ENCODE data around the gene ENTREP3.
"Not testable (repeated sequence)": the region's sequence is repeated elsewhere in the genome, so short reads cannot be mapped to it uniquely, and the experiment has no call there.

ENTREP3 gene

GRCh38 chr1:155250633-155251449 is 4.4 kb downstream of the ENTREP3 start:
- DNase-seq (ENCODE audit: low read depth), result no peak
- no peak overlapping the region for H3K4me3 ChIP-seq (ENCODE audit: low read depth, low read length)
- TF ChIP-seq CTCF (IDR thresholded peaks at IDR 0.05; ENCODE audit: control insufficient read depth, extremely low read depth, insufficient read depth), result peak; percentile 100

- TF ChIP-seq CTCF (IDR thresholded peaks at IDR 0.05; ENCODE audit: control insufficient read depth, extremely low read depth, insufficient read depth), result no peak
- H3K4me3 ChIP-seq (ENCODE audit: low read depth, low read length), result no peak overlapping the region
- no peak for DNase-seq (ENCODE audit: low read depth)
Observed at GRCh38 chr1:155250246-155250632, 5.0 kb downstream of the ENTREP3 start.

- TF ChIP-seq CTCF (IDR thresholded peaks at IDR 0.05; ENCODE audit: control insufficient read depth, extremely low read depth, insufficient read depth), result no peak
- H3K4me3 ChIP-seq (ENCODE audit: low read depth, low read length), result no peak overlapping the region
- DNase-seq (ENCODE audit: low read depth), result no peak
Observed at GRCh38 chr1:155247667-155248553, 7.4 kb downstream of the ENTREP3 start.

- DNase-seq (ENCODE audit: low read depth), result not testable (repeated sequence)
Observed at GRCh38 chr1:155246796-155247195, 8.5 kb downstream of the ENTREP3 start.

GRCh38 chr1:155245163-155245524 is 10.1 kb downstream of the ENTREP3 start:
- no peak for DNase-seq (ENCODE audit: low read depth)
- no peak for TF ChIP-seq CTCF (IDR thresholded peaks at IDR 0.05; ENCODE audit: control insufficient read depth, extremely low read depth, insufficient read depth)
- peak overlapping the region; percentile 70 for H3K4me3 ChIP-seq (ENCODE audit: low read depth, low read length)

More at GRCh38 chr1:155246796-155247195, 8.5 kb downstream of the ENTREP3 start:
- not testable (repeated sequence) for H3K4me3 ChIP-seq (ENCODE audit: low read depth, low read length)

GRCh38 chr1:155244368-155245162 is 10.7 kb downstream of the ENTREP3 start:
- peak; percentile 51 for TF ChIP-seq CTCF (IDR thresholded peaks at IDR 0.05; ENCODE audit: control insufficient read depth, extremely low read depth, insufficient read depth)
- H3K4me3 ChIP-seq (ENCODE audit: low read depth, low read length), result peak overlapping the region; percentile 70
- peak; percentile 98 for DNase-seq (ENCODE audit: low read depth)

Measured in LNCaP clone FGC (cell line).